Keratinocyte (primary cell): Measurements from ENCODE around the gene EXOSC6. TPM values are rescaled to one million over a fixed set of nuclear protein-coding genes. Genes with fewer than 3 reads are reported as not detected.

Experiments
- DNase-seq: peaks from one replicate; pipeline ENCODE4 v3.0.0-alpha.2; 2011; ENCODE audit warnings: low read depth, missing footprints, low spot score
- FAIRE-seq: peaks from 2 replicates; lab custom pipeline; 2011; peaks lifted over from hg19 to GRCh38; lab: Jason Lieb, UNC
- H2AFZ ChIP-seq: 2 replicates; pipeline ENCODE4 v1.6.0; 2012; ENCODE audit warnings: low read length, control low read depth, inconsistent platforms; ENCODE audit not compliant: control insufficient read depth
- H3K27ac ChIP-seq: 2 replicates; pipeline ENCODE4 v1.5.1; 2011; ENCODE audit warnings: low read length; ENCODE audit not compliant: control insufficient read depth, insufficient read depth
- H3K27me3 ChIP-seq: 3 replicates; pipeline ENCODE4 v1.6.0; 2011; ENCODE audit warnings: low read length; ENCODE audit not compliant: control insufficient read depth, insufficient read depth; ENCODE audit errors: extremely low read depth
- H3K36me3 ChIP-seq, 2 experiments: 2 replicates in 1 of 2; 3 replicates in 1 of 2; pipeline ENCODE4 v1.5.1; 2011; ENCODE audit warnings: low read length in 2 of 2, mild to moderate bottlenecking in 1 of 2; ENCODE audit not compliant: control insufficient read depth in 2 of 2, insufficient read depth in 2 of 2; ENCODE audit errors: extremely low read depth in 1 of 2
- H3K4me1 ChIP-seq: 3 replicates; pipeline ENCODE4 v1.5.1; 2011; ENCODE audit warnings: low read length; ENCODE audit not compliant: control insufficient read depth, insufficient read depth; ENCODE audit errors: extremely low read depth
- H3K4me2 ChIP-seq: 3 replicates; pipeline ENCODE4 v1.6.0; 2011; ENCODE audit warnings: low read depth, low read length; ENCODE audit not compliant: control insufficient read depth, insufficient read depth; ENCODE audit errors: extremely low read depth
- H3K4me3 ChIP-seq, 3 experiments: fragments of 200-600 bp in 1 of 3; sonication (generic) in 1 of 3; 2 replicates in 2 of 3; 3 replicates in 1 of 3; pipeline ENCODE4 v1.5.1; 2011 to 2016; ENCODE audit warnings: low read length in 3 of 3, mild to moderate bottlenecking in 3 of 3, control low read depth in 2 of 3, inconsistent platforms in 1 of 3, low read depth in 1 of 3, mixed read lengths in 1 of 3, mixed run types in 1 of 3, moderate library complexity in 1 of 3; ENCODE audit not compliant: control insufficient read depth in 2 of 3, insufficient read depth in 2 of 3; ENCODE audit errors: extremely low read depth in 1 of 3
- H3K79me2 ChIP-seq: 2 replicates; pipeline ENCODE4 v1.6.0; 2012; ENCODE audit warnings: low read length; ENCODE audit not compliant: control insufficient read depth, insufficient read depth
- H3K9ac ChIP-seq: 3 replicates; pipeline ENCODE4 v1.6.0; 2011; ENCODE audit warnings: low read length; ENCODE audit not compliant: control insufficient read depth, insufficient read depth; ENCODE audit errors: extremely low read depth
- H3K9me1 ChIP-seq: 3 replicates; pipeline ENCODE4 v1.6.0; 2011; ENCODE audit warnings: low read length; ENCODE audit not compliant: control insufficient read depth, insufficient read depth; ENCODE audit errors: extremely low read depth
- H3K9me3 ChIP-seq: 2 replicates; pipeline ENCODE4 v1.5.1; 2012; ENCODE audit warnings: low read depth, low read length; ENCODE audit not compliant: control insufficient read depth
- H4K20me1 ChIP-seq: 3 replicates; pipeline ENCODE4 v1.6.0; 2011; ENCODE audit warnings: low read length; ENCODE audit not compliant: control insufficient read depth, insufficient read depth; ENCODE audit errors: extremely low read depth
- EZH2 ChIP-seq: IDR thresholded peaks from one replicate; pipeline ENCODE4 v1.6.1; 2012; ENCODE audit warnings: inconsistent platforms, mild to moderate bottlenecking, low read length, moderate library complexity
- dilution Hi-C: fragments of 300-500 bp; cut with MboI; formaldehyde crosslinking; loops from one replicate; pipeline ENCODE4 v1.7.0; 2020; ENCODE audit warnings: low sequenced_read_pairs; ENCODE audit not compliant: extremely low pct_ligation_motif_present
- polyA plus RNA-seq, 5 experiments: library from polyadenylated mRNA; depleted of rRNA in 3 of 5; stranded (reverse) in 3 of 5; stranded (forward) in 1 of 5; unstranded in 1 of 5; fragments of >200 nt; gene quantifications; 1 replicate in 1 of 5; 2 replicates in 3 of 5; 3 replicates in 1 of 5; pipeline versions ENCODE4 v1.2.1 to v1.2.3, GENCODE V29; 2011 to 2012; ENCODE audit warnings: missing spikeins in 2 of 5, low read depth in 1 of 5, low replicate concordance in 1 of 5
- TF ChIP-seq, protein P1 (sequence below), 3 experiments: IDR thresholded peaks in 1 of 3; conservative IDR thresholded peaks in 1 of 3; optimal IDR thresholded peaks in 1 of 3; 2 replicates in 2 of 3; 3 replicates in 1 of 3; pipeline versions ENCODE3 to v1.5.1; 2011; ENCODE audit warnings: low read length in 3 of 3, mild to moderate bottlenecking in 3 of 3, moderate library complexity in 2 of 3, control low read depth in 1 of 3, inconsistent platforms in 1 of 3; ENCODE audit not compliant: insufficient read depth in 2 of 3; ENCODE audit errors: extremely low read depth in 1 of 3

Gene EXOSC6
- polyA plus RNA-seq, 1 donor (not counting 4 experiments of a cell fraction or from before 2014, with no cell fraction given): 7.5 TPM

- no peaks in the 10 kb centered on the region for H3K27me3 ChIP-seq
- H3K79me2 ChIP-seq: peaks cover 36% of the 10 kb centered on the region
- H3K9me1 ChIP-seq: no peaks in the 10 kb centered on the region
- FAIRE-seq (no peak), DNase-seq (no peak)
- H3K4me3 ChIP-seq: no peak overlapping the region
- H2AFZ ChIP-seq: no peak overlapping the region
- no peaks in the 10 kb centered on the region for H3K9me3 ChIP-seq
- no peak overlapping the region for H3K9ac ChIP-seq
- dilution Hi-C loops: no loop called here
- no peak overlapping the region for H3K27ac ChIP-seq
- TF ChIP-seq, protein P1, sequence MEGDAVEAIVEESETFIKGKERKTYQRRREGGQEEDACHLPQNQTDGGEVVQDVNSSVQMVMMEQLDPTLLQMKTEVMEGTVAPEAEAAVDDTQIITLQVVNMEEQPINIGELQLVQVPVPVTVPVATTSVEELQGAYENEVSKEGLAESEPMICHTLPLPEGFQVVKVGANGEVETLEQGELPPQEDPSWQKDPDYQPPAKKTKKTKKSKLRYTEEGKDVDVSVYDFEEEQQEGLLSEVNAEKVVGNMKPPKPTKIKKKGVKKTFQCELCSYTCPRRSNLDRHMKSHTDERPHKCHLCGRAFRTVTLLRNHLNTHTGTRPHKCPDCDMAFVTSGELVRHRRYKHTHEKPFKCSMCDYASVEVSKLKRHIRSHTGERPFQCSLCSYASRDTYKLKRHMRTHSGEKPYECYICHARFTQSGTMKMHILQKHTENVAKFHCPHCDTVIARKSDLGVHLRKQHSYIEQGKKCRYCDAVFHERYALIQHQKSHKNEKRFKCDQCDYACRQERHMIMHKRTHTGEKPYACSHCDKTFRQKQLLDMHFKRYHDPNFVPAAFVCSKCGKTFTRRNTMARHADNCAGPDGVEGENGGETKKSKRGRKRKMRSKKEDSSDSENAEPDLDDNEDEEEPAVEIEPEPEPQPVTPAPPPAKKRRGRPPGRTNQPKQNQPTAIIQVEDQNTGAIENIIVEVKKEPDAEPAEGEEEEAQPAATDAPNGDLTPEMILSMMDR (optimal IDR thresholded peaks at IDR 0.05 in 1 of 3, IDR thresholded peaks at IDR 0.05 in 1 of 3, conservative IDR thresholded peaks at IDR 0.05 in 1 of 3; ENCODE audit: extremely low read depth in 1 of 3, insufficient read depth in 2 of 3, low read length in 3 of 3): no peak
- no peak overlapping the region for H3K4me2 ChIP-seq
- peaks cover 32 to 44% of the 10 kb centered on the region in 2 experiments for H3K36me3 ChIP-seq
- no peaks in the 10 kb centered on the region for H3K4me1 ChIP-seq
- H4K20me1 ChIP-seq: peaks cover 20% of the 10 kb centered on the region
These were observed 24.7 kb upstream of the EXOSC6 start for GRCh38 chr16:70276392-70276791.

- Histone ChIP-seq H3K9me3 (no peaks in the 10 kb centered on the region), H4K20me1 (peaks cover 11% of the 10 kb centered on the region), H3K9me1 (no peaks in the 10 kb centered on the region), H3K4me2 (no peak overlapping the region), H3K4me3 (no peak overlapping the region), H3K27me3 (no peaks in the 10 kb centered on the region), H3K36me3 (peaks cover 26 to 40% of the 10 kb centered on the region in 2 experiments), H2AFZ (no peak overlapping the region), H3K27ac (no peak overlapping the region), H3K9ac (no peak overlapping the region), H3K4me1 (no peaks in the 10 kb centered on the region), H3K79me2 (peaks cover 6% of the 10 kb centered on the region)
- TF ChIP-seq, protein P1 (optimal IDR thresholded peaks at IDR 0.05 in 1 of 3, IDR thresholded peaks at IDR 0.05 in 1 of 3, conservative IDR thresholded peaks at IDR 0.05 in 1 of 3; ENCODE audit: extremely low read depth in 1 of 3, insufficient read depth in 2 of 3, low read length in 3 of 3): no peak
- no peak for TF ChIP-seq EZH2
- dilution Hi-C loops: no loop called here
- FAIRE-seq (no peak), DNase-seq (no peak)
These were observed 20.0 kb upstream of the EXOSC6 start for GRCh38 chr16:70271696-70272095.
